Measurements from ENCODE around the gene SHISA5. TPM values are rescaled to one million over a fixed set of nuclear protein-coding genes. Genes with fewer than 3 reads are reported as not detected.

The SHISA5 gene
- total RNA-seq, 6 experiments from 2014 or later = 76.3 to 118 (median 101) TPM

GRCh38 chr3:48543271-48543866, 39.4 kb upstream of the SHISA5 start:
- Histone ChIP-seq H3K4me3 (no peak overlapping the region), H3K9me3 (no peaks in the 10 kb centered on the region), H3K27ac (no peak overlapping the region), H3K27me3 (no peaks in the 10 kb centered on the region), H3K4me1 (peaks cover 0 to 3% (median 0%) of the 10 kb centered on the region in 4 donors), H3K36me3 (no peaks in the 10 kb centered on the region)
- ATAC-seq (peak; percentile 46 to 58 (median 52)), DNase-seq (peak in 1 of 3 donors; percentile 50)
- WGBS (ENCODE audit: insufficient coverage, low coverage, low lambda C conversion rate, missing lambda C conversion rate) = 23% methylated on average over 3 of the region's 9 CpGs
- no peak for TF ChIP-seq POLR2A (IDR thresholded peaks at IDR 0.05)
- no peak for TF ChIP-seq CTCF (IDR thresholded peaks at IDR 0.05)
- intact Hi-C loops (cut with DNase I) = no loop called here

GRCh38 chr3:48538451-48538850, 34.5 kb upstream of the SHISA5 start:
- Histone ChIP-seq H3K4me1 (no peaks in the 10 kb centered on the region), H3K9me3 (no peaks in the 10 kb centered on the region), H3K27ac (no peak overlapping the region), H3K27me3 (no peaks in the 10 kb centered on the region), H3K36me3 (no peaks in the 10 kb centered on the region), H3K4me3 (no peak overlapping the region)
- TF ChIP-seq CTCF (IDR thresholded peaks at IDR 0.05) (no peak), POLR2A (IDR thresholded peaks at IDR 0.05) (no peak)
- no CpG with 5 or more reads among the region's 12 CpGs for WGBS (ENCODE audit: insufficient coverage, low coverage, low lambda C conversion rate, missing lambda C conversion rate)
- intact Hi-C loops (cut with DNase I) = no loop called here
- DNase-seq (no peak), ATAC-seq (no peak)

- Histone ChIP-seq H3K9me3 (no peaks in the 10 kb centered on the region), H3K4me3 (no peak overlapping the region), H3K27me3 (no peaks in the 10 kb centered on the region), H3K27ac (no peak overlapping the region), H3K36me3 (no peaks in the 10 kb centered on the region), H3K4me1 (no peaks in the 10 kb centered on the region)
- ATAC-seq = no peak
- TF ChIP-seq CTCF (IDR thresholded peaks at IDR 0.05) (no peak), POLR2A (IDR thresholded peaks at IDR 0.05) (no peak)
- DNase-seq = no peak
- WGBS (ENCODE audit: insufficient coverage, low coverage, low lambda C conversion rate, missing lambda C conversion rate) = 85% methylated on average over 4 of the region's 5 CpGs
- intact Hi-C loops (cut with DNase I) = no loop called here
These were observed 32.8 kb upstream of the SHISA5 start for GRCh38 chr3:48536785-48537184.

GRCh38 chr3:48536116-48536515, 32.1 kb upstream of the SHISA5 start:
- DNase-seq (no peak), ATAC-seq (no peak)
- H3K4me1 ChIP-seq = no peaks in the 10 kb centered on the region
- intact Hi-C loops (cut with DNase I) = no loop called here
- H3K27me3 ChIP-seq = no peaks in the 10 kb centered on the region
- no peak overlapping the region for H3K4me3 ChIP-seq
- no peak for TF ChIP-seq POLR2A (IDR thresholded peaks at IDR 0.05)
- TF ChIP-seq CTCF (IDR thresholded peaks at IDR 0.05) = no peak
- H3K27ac ChIP-seq = no peak overlapping the region
- WGBS (ENCODE audit: insufficient coverage, low coverage, low lambda C conversion rate, missing lambda C conversion rate) = 100% methylated on average over 9 of the region's 19 CpGs
- no peaks in the 10 kb centered on the region for H3K9me3 ChIP-seq
- H3K36me3 ChIP-seq = no peaks in the 10 kb centered on the region

Measured in right lobe of liver (tissue), 6 donors.